Brain microvascular endothelial cell (primary cell): ENCODE results near the gene GDA.

Experiments used
- DNase-seq: peaks from one replicate; pipeline ENCODE4 v3.0.0-alpha.2; 2020
- H3K27ac ChIP-seq: fragments of 250-450 bp; sonication (Bioruptor Pico); 2 replicates; pipeline ENCODE4 v1.5.1; 2020; ENCODE audit warnings: mild to moderate bottlenecking, moderate library complexity
- H3K27me3 ChIP-seq: fragments of 250-450 bp; sonication (Bioruptor Pico); replicated peaks from 2 replicates; pipeline ENCODE4 v1.5.1; 2020; ENCODE audit warnings: mild to moderate bottlenecking
- H3K36me3 ChIP-seq: fragments of 250-450 bp; sonication (Bioruptor Pico); replicated peaks from 2 replicates; pipeline ENCODE4 v1.5.1; 2020; ENCODE audit warnings: mild to moderate bottlenecking
- H3K4me3 ChIP-seq: 2 replicates; pipeline ENCODE4 v1.5.1; 2011; ENCODE audit warnings: low read depth, mild to moderate bottlenecking, control low read depth, low read length, moderate library complexity
- CTCF ChIP-seq: IDR thresholded peaks from 2 replicates; pipeline ENCODE4 v1.5.1; 2011; ENCODE audit warnings: low read depth, mild to moderate bottlenecking, moderate library complexity, low read length, control low read depth, inconsistent platforms; ENCODE audit errors: missing control alignments
- in situ Hi-C: cut with HindIII; loops from 2 replicates; pipeline ENCODE4 v1.10.0; 2017; ENCODE audit warnings: low sequenced_read_pairs, low pct_ligation_motif_present

Gene GDA

GRCh38 chr9:72247549-72247948 is 98.3 kb downstream of the GDA start:
- H3K27me3 ChIP-seq: no peaks in the 10 kb centered on the region
- in situ Hi-C loops: no loop called here

DNA sequence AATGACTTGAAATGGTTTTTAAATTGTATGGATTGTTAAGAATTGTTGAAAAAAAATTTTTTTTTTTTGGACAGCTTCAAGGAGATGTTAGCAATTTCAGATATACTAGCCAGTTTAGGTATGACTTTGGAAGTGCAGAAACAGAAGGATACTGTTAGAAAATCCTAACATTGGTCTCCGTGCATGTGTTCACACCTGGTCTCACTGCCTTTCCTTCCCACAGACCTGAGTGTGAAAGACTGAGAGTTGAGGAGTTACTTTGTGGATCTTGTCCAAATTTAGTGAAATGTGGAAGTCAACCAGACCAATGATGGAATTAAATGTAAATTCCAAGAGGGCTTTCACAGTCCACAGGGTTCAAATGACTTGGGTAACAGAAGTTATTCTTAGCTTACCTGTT is 102.3 kb downstream of the GDA start:
- DNase-seq: no peak
- no peak for TF ChIP-seq CTCF
- no peaks in the 10 kb centered on the region for H3K27me3 ChIP-seq
- no peaks in the 10 kb centered on the region for H3K36me3 ChIP-seq
- H3K4me3 ChIP-seq: no peak overlapping the region
- in situ Hi-C loops: no loop called here
- H3K27ac ChIP-seq: no peak overlapping the region

More at GRCh38 chr9:72247549-72247948, 98.3 kb downstream of the GDA start:
- Histone ChIP-seq H3K36me3 (no peaks in the 10 kb centered on the region), H3K4me3 (no peak overlapping the region), H3K27ac (no peak overlapping the region)
- no peak for DNase-seq
- no peak for TF ChIP-seq CTCF

DNA sequence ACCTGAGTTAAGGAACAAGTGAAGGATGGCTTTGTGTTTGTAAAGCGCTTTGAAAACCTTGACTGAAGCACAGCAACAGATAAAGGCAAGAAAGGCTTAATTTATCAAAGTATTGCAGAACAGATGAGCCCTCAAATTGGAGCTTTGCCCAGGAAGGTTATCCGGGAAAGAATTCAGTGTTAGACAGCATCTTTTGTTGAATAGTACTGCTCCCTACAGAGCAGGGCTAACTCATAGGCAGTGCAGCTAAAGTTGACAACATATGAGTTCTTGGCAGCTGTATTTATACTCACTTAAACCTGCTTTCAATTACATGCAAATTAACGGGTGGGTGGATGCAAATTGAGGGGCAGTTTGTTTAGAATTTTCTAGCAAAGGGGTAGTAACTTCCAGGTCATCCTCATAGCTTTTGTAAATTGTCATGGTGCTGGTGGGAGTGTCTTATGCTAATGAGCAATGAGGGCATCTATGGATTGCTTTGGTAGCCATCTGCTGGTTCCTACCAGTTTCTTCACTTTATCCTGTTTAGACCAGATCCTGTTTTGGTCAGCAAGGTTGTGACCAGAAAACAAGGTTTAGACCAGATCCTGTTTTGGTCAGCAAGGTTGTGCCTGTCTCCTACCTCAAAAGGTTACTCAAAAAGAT is 105.8 kb downstream of the GDA start:
- DNase-seq: no peak
- in situ Hi-C loops: no loop called here
- no peak overlapping the region for H3K4me3 ChIP-seq
- H3K27me3 ChIP-seq: no peaks in the 10 kb centered on the region
- no peaks in the 10 kb centered on the region for H3K36me3 ChIP-seq
- H3K27ac ChIP-seq: no peak overlapping the region
- TF ChIP-seq CTCF: no peak

DNA sequence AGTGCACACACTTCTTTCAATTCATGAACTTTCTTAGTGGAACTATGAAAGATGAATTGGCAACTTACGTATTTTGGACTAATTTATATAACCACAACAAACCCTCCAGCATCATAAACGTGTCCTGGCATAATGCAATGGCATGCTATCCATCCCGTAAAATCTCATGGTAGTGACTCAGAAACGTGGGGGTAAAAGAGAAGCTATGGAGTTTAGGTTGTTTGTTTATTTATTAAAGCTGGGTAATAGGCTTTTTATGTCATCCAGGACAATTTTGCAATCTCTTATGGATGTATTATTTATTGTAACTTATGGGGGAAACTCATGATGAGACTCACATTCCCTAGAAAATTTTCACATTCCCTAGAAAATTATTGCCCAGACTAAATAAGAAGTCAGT is 106.3 kb downstream of the GDA start:
- no peak for DNase-seq
- Histone ChIP-seq H3K4me3 (no peak overlapping the region), H3K27me3 (no peaks in the 10 kb centered on the region), H3K36me3 (no peaks in the 10 kb centered on the region), H3K27ac (no peak overlapping the region)
- in situ Hi-C loops: no loop called here
- no peak for TF ChIP-seq CTCF

- no peak for DNase-seq
- no peaks in the 10 kb centered on the region for H3K27me3 ChIP-seq
- TF ChIP-seq CTCF: no peak
- no peak overlapping the region for H3K4me3 ChIP-seq
- in situ Hi-C loops: no loop called here
- H3K27ac ChIP-seq: no peak overlapping the region
- H3K36me3 ChIP-seq: no peaks in the 10 kb centered on the region
These were observed 107.7 kb downstream of the GDA start for GRCh38 chr9:72256931-72257330.

GRCh38 chr9:72257814-72258213 is 108.6 kb downstream of the GDA start:
- DNase-seq: no peak
- no peak overlapping the region for H3K4me3 ChIP-seq
- H3K27ac ChIP-seq: no peak overlapping the region

More at GRCh38 chr9:72257814-72258213, 108.6 kb downstream of the GDA start:
- no peaks in the 10 kb centered on the region for H3K27me3 ChIP-seq
- in situ Hi-C loops: no loop called here
- no peak for TF ChIP-seq CTCF
- H3K36me3 ChIP-seq: no peaks in the 10 kb centered on the region
